Measurements from ENCODE around the gene ITGB8.
A peak's percentile ranks its signal among the peaks of the same experiment; 100 is the strongest.

The ITGB8 gene

GRCh38 chr7:20441991-20442441 is 111.3 kb downstream of the ITGB8 start:
- Mint-ChIP-seq H3K4me1 (peaks cover 20% of the 10 kb centered on the region), H3K27ac (peak overlapping the region in 1 of 3 experiments; percentile 13), H3K4me3 (no peak overlapping the region), H3K27me3 (ENCODE audit: low read depth) (peaks cover 13% of the 10 kb centered on the region), H3K36me3 (ENCODE audit: low read depth) (no peaks in the 10 kb centered on the region), H3K9me3 (peaks cover 12% of the 10 kb centered on the region)
- TF ChIP-seq CTCF (IDR thresholded peaks at IDR 0.05; ENCODE audit: unreplicated experiment in 3 of 3), result no peak

- H3K9me3 Mint-ChIP-seq, result peaks cover 12% of the 10 kb centered on the region
- no peak for TF ChIP-seq CTCF (IDR thresholded peaks at IDR 0.05; ENCODE audit: unreplicated experiment in 3 of 3)
- H3K36me3 Mint-ChIP-seq (ENCODE audit: low read depth), result no peaks in the 10 kb centered on the region
- peaks cover 20% of the 10 kb centered on the region for H3K4me1 Mint-ChIP-seq
- H3K4me3 Mint-ChIP-seq, result no peak overlapping the region
- H3K27me3 Mint-ChIP-seq (ENCODE audit: low read depth), result peaks cover 13% of the 10 kb centered on the region
- H3K27ac Mint-ChIP-seq, result peak overlapping the region; percentile 43 to 63 (median 59)
Measured at GRCh38 chr7:20442951-20443350, 112.3 kb downstream of the ITGB8 start.

GRCh38 chr7:20444030-20444800 is 113.5 kb downstream of the ITGB8 start:
- TF ChIP-seq CTCF (IDR thresholded peaks at IDR 0.05; ENCODE audit: unreplicated experiment in 3 of 3), result no peak
- H3K4me1 Mint-ChIP-seq, result peaks cover 20% of the 10 kb centered on the region
- H3K36me3 Mint-ChIP-seq (ENCODE audit: low read depth), result no peaks in the 10 kb centered on the region
- H3K9me3 Mint-ChIP-seq, result peaks cover 12% of the 10 kb centered on the region
- peaks cover 17% of the 10 kb centered on the region for H3K27me3 Mint-ChIP-seq (ENCODE audit: low read depth)
- H3K4me3 Mint-ChIP-seq, result no peak overlapping the region
- peak overlapping the region; percentile 62 to 84 (median 82) for H3K27ac Mint-ChIP-seq

DNA sequence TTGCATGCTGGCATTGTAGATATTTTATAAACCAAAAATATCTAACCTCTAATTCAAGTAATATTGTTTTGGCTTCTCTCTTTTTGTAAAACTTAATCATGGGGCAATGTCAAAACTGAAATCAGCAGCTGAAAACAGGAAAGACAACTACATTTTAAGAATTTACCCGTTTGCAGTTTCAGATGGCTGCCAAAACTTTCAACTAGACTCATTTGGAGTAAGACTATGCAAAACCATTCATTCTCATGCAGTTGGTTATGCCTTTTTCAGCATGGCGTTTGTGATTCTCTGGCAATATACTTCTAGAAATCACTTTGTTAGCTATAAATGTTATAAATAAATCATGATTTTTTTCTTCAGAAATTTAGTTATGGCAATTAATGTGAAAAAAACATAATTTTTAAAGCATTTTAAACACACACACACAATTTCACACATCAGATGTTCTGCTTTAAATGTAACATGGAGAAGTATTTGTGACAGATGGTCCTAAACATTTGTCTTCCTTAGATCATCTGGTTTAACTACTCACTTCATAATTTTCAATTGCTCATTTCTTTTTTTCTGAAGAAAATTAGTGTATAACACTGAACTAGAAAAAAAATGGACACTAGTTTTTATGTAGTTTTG is 116.4 kb downstream of the ITGB8 start:
- TF ChIP-seq CTCF (IDR thresholded peaks at IDR 0.05; ENCODE audit: unreplicated experiment in 3 of 3), result no peak
- Mint-ChIP-seq H3K9me3 (peaks cover 10% of the 10 kb centered on the region), H3K4me3 (no peak overlapping the region), H3K27ac (no peak overlapping the region), H3K36me3 (ENCODE audit: low read depth) (no peaks in the 10 kb centered on the region), H3K27me3 (ENCODE audit: low read depth) (peaks cover 17% of the 10 kb centered on the region), H3K4me1 (peaks cover 12% of the 10 kb centered on the region)

DNA sequence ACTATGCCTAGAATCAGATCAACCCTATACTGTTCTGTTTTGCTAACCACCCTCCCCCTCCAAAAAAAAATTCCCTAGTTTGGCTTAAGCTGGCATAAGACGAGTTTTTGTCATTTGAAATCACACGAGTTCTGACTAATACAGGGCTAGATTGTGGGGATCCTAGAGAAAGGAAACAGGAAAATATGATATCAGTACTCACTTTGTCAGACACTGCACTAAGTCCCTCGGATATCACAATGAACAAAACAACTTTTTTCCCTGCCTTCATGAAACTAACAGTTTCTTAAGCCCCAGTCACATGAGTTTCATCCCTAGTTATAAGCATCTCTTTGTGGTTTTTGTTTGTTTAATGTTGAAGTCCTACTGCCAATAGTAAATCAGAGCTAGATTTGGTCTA is 118.5 kb downstream of the ITGB8 start:
- peaks cover under 1% of the 10 kb centered on the region for H3K4me1 Mint-ChIP-seq
- peaks cover 7% of the 10 kb centered on the region for H3K27me3 Mint-ChIP-seq (ENCODE audit: low read depth)
- peaks cover 7% of the 10 kb centered on the region for H3K9me3 Mint-ChIP-seq
- no peak overlapping the region for H3K27ac Mint-ChIP-seq
- TF ChIP-seq CTCF (IDR thresholded peaks at IDR 0.05; ENCODE audit: unreplicated experiment in 3 of 3), result no peak
- H3K4me3 Mint-ChIP-seq, result no peak overlapping the region
- H3K36me3 Mint-ChIP-seq (ENCODE audit: low read depth), result no peaks in the 10 kb centered on the region
